ENCODE data around the gene RAP1GAP2.
A peak's percentile ranks its signal among the peaks of the same experiment; 100 is the strongest.

The RAP1GAP2 gene

GRCh38 chr17:3037259-3037658 lies 241.0 kb downstream of the RAP1GAP2 start:
- H3K36me3 ChIP-seq (ENCODE audit: control insufficient read depth, low read length): no peaks in the 10 kb centered on the region
- H3F3A ChIP-seq (ENCODE audit: control insufficient read depth, insufficient read depth): no peaks in the 10 kb centered on the region
- no peaks in the 10 kb centered on the region for H3K79me2 ChIP-seq (ENCODE audit: control insufficient read depth, low read length)
- H3K4me1 ChIP-seq (ENCODE audit: control insufficient read depth, low read length): peaks cover 13% of the 10 kb centered on the region
- H3K4me3 ChIP-seq (ENCODE audit: low read length): no peak overlapping the region
- H3K27ac ChIP-seq (ENCODE audit: low read depth, low read length): no peak overlapping the region
- no peaks in the 10 kb centered on the region for H3K9me3 ChIP-seq (ENCODE audit: control insufficient read depth, insufficient read depth, low read length)
- no peaks in the 10 kb centered on the region for H4K20me1 ChIP-seq (ENCODE audit: control insufficient read depth, insufficient read depth, low read depth, low read length)
- H3K27me3 ChIP-seq (ENCODE audit: control insufficient read depth, low read length): no peaks in the 10 kb centered on the region
- no peak overlapping the region for H3K4me2 ChIP-seq (ENCODE audit: low read length)
- no peaks in the 10 kb centered on the region for H3K9me2 ChIP-seq (replicated peaks; ENCODE audit: control insufficient read depth, low read length)
- TF ChIP-seq EZH2phosphoT487 (IDR thresholded peaks at IDR 0.05; ENCODE audit: borderline replicate concordance, low read length): no peak
- TF ChIP-seq, protein P1, sequence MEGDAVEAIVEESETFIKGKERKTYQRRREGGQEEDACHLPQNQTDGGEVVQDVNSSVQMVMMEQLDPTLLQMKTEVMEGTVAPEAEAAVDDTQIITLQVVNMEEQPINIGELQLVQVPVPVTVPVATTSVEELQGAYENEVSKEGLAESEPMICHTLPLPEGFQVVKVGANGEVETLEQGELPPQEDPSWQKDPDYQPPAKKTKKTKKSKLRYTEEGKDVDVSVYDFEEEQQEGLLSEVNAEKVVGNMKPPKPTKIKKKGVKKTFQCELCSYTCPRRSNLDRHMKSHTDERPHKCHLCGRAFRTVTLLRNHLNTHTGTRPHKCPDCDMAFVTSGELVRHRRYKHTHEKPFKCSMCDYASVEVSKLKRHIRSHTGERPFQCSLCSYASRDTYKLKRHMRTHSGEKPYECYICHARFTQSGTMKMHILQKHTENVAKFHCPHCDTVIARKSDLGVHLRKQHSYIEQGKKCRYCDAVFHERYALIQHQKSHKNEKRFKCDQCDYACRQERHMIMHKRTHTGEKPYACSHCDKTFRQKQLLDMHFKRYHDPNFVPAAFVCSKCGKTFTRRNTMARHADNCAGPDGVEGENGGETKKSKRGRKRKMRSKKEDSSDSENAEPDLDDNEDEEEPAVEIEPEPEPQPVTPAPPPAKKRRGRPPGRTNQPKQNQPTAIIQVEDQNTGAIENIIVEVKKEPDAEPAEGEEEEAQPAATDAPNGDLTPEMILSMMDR (IDR thresholded peaks at IDR 0.05; ENCODE audit: low read depth, low read length, poor library complexity, severe bottlenecking): no peak

- no peak overlapping the region for H3K4me3 ChIP-seq (ENCODE audit: low read length)
- H3K36me3 ChIP-seq (ENCODE audit: control insufficient read depth, low read length): no peaks in the 10 kb centered on the region
- peaks cover 13% of the 10 kb centered on the region for H3K4me1 ChIP-seq (ENCODE audit: control insufficient read depth, low read length)
- H3K79me2 ChIP-seq (ENCODE audit: control insufficient read depth, low read length): no peaks in the 10 kb centered on the region
- H4K20me1 ChIP-seq (ENCODE audit: control insufficient read depth, insufficient read depth, low read depth, low read length): no peaks in the 10 kb centered on the region
- H3K9me2 ChIP-seq (replicated peaks; ENCODE audit: control insufficient read depth, low read length): no peaks in the 10 kb centered on the region
- peaks cover 11% of the 10 kb centered on the region for H3K9me3 ChIP-seq (ENCODE audit: control insufficient read depth, insufficient read depth, low read length)
- H3K27ac ChIP-seq (ENCODE audit: low read depth, low read length): no peak overlapping the region
- H3F3A ChIP-seq (ENCODE audit: control insufficient read depth, insufficient read depth): no peaks in the 10 kb centered on the region
- peak overlapping the region; percentile 35 for H3K4me2 ChIP-seq (ENCODE audit: low read length)
- TF ChIP-seq EZH2phosphoT487 (IDR thresholded peaks at IDR 0.05; ENCODE audit: borderline replicate concordance, low read length): no peak
- TF ChIP-seq, protein P1 (IDR thresholded peaks at IDR 0.05; ENCODE audit: low read depth, low read length, poor library complexity, severe bottlenecking): no peak
- H3K27me3 ChIP-seq (ENCODE audit: control insufficient read depth, low read length): no peaks in the 10 kb centered on the region
These were observed 242.7 kb downstream of the RAP1GAP2 start for GRCh38 chr17:3038941-3039340.

- Histone ChIP-seq H3K4me1 (ENCODE audit: control insufficient read depth, low read length) (peaks cover 13% of the 10 kb centered on the region), H3K9me2 (replicated peaks; ENCODE audit: control insufficient read depth, low read length) (no peaks in the 10 kb centered on the region), H3K4me3 (ENCODE audit: low read length) (peak overlapping the region; percentile 2; the same call in 1 of the 2 replicates), H3K79me2 (ENCODE audit: control insufficient read depth, low read length) (no peaks in the 10 kb centered on the region), H3F3A (ENCODE audit: control insufficient read depth, insufficient read depth) (no peaks in the 10 kb centered on the region), H3K36me3 (ENCODE audit: control insufficient read depth, low read length) (no peaks in the 10 kb centered on the region), H3K27ac (ENCODE audit: low read depth, low read length) (no peak overlapping the region), H3K4me2 (ENCODE audit: low read length) (peak overlapping the region; percentile 12; the same call in 1 of the 2 replicates), H4K20me1 (ENCODE audit: control insufficient read depth, insufficient read depth, low read depth, low read length) (no peaks in the 10 kb centered on the region), H3K27me3 (ENCODE audit: control insufficient read depth, low read length) (no peaks in the 10 kb centered on the region), H3K9me3 (ENCODE audit: control insufficient read depth, insufficient read depth, low read length) (peaks cover 19% of the 10 kb centered on the region)
- TF ChIP-seq, protein P1 (IDR thresholded peaks at IDR 0.05; ENCODE audit: low read depth, low read length, poor library complexity, severe bottlenecking): no peak
- no peak for TF ChIP-seq EZH2phosphoT487 (IDR thresholded peaks at IDR 0.05; ENCODE audit: borderline replicate concordance, low read length)
These were observed 243.5 kb downstream of the RAP1GAP2 start for GRCh38 chr17:3039736-3040135.

All from DOHH2 (cell line).